Caco-2 (cell line): ENCODE results near the gene SYNPO2. TPM values are rescaled to one million over a fixed set of nuclear protein-coding genes. Genes with fewer than 3 reads are reported as not detected.

Experiments
- BruUV-seq: library from RNA; stranded (reverse); fragments of 400-500 nt; replicated peaks from 2 replicates; lab custom pipeline; 2021; lab: Mats Ljungman, UMichigan
- CTCF ChIA-PET: fragments of 300-600 bp; sonication (Branson Sonifier 250); formaldehyde crosslinking; loops from one replicate; lab custom pipeline; 2022; ENCODE audit warnings: antibody characterized with exemption; lab: Charles Lee
- POLR2A ChIA-PET: fragments of 300-600 bp; sonication (Branson Sonifier 250); formaldehyde crosslinking; loops from one replicate; lab custom pipeline; 2022; ENCODE audit warnings: antibody characterized with exemption; lab: Charles Lee
- DNase-seq, 2 experiments: peaks; one replicate each; pipeline versions ENCODE4 v3.0.0 to v3.0.0-alpha.2; 2020 to 2022
- H3K27me3 ChIP-seq: replicated peaks from 2 replicates; pipeline ENCODE4 v1.6.0; 2011; ENCODE audit warnings: low read length; ENCODE audit not compliant: control insufficient read depth, insufficient read depth
- H3K36me3 ChIP-seq: 2 replicates; pipeline ENCODE4 v1.5.1; 2011; ENCODE audit warnings: low read length; ENCODE audit not compliant: control insufficient read depth, insufficient read depth
- H3K4me1 ChIP-seq: fragments of 250-450 bp; sonication (Bioruptor Pico); 2 replicates; pipeline ENCODE4 v1.5.1; 2020; ENCODE audit warnings: mild to moderate bottlenecking
- H3K4me3 ChIP-seq: 2 replicates; pipeline ENCODE4 v1.5.1; 2011; ENCODE audit warnings: low read depth, mild to moderate bottlenecking, control low read depth, low read length
- H3K9me3 ChIP-seq: fragments of 250-450 bp; sonication (Bioruptor Pico); 2 replicates; pipeline ENCODE4 v1.5.1; 2020; ENCODE audit warnings: mild to moderate bottlenecking, moderate library complexity
- H3K27ac Mint-ChIP-seq: one replicate; pipeline ENCODE4 v1.8.0; 2022; ENCODE audit warnings: mixed read lengths; ENCODE audit not compliant: unreplicated experiment
- H3K27me3 Mint-ChIP-seq: one replicate; pipeline ENCODE4 v1.8.0; 2022; ENCODE audit warnings: mixed read lengths; ENCODE audit not compliant: insufficient read depth, unreplicated experiment
- H3K36me3 Mint-ChIP-seq: one replicate; pipeline ENCODE4 v1.8.0; 2022; ENCODE audit warnings: mild to moderate bottlenecking, mixed read lengths; ENCODE audit not compliant: insufficient read depth, unreplicated experiment
- H3K4me1 Mint-ChIP-seq: one replicate; pipeline ENCODE4 v1.8.0; 2022; ENCODE audit warnings: low read depth, mixed read lengths; ENCODE audit not compliant: unreplicated experiment
- H3K4me3 Mint-ChIP-seq: one replicate; pipeline ENCODE4 v1.8.0; 2022; ENCODE audit warnings: mild to moderate bottlenecking, moderate library complexity, mixed read lengths; ENCODE audit not compliant: unreplicated experiment
- H3K9me3 Mint-ChIP-seq: one replicate; pipeline ENCODE4 v1.8.0; 2022; ENCODE audit warnings: mixed read lengths; ENCODE audit not compliant: unreplicated experiment
- CTCF ChIP-seq, 2 experiments: fragments of 200-600 bp in 1 of 2; IDR thresholded peaks; 1 replicate in 1 of 2; 2 replicates in 1 of 2; pipeline versions ENCODE4 v1.5.1 to v1.8.0; 2011 to 2022; ENCODE audit warnings: antibody characterized with exemption in 1 of 2, control low read depth in 1 of 2, inconsistent platforms in 1 of 2, low read depth in 1 of 2, low read length in 1 of 2, mild to moderate bottlenecking in 1 of 2, moderate library complexity in 1 of 2; ENCODE audit not compliant: insufficient read depth in 1 of 2, severe bottlenecking in 1 of 2, unreplicated experiment in 1 of 2
- intact Hi-C: fragments of 100-400 bp; cut with micrococcal nuclease; formaldehyde crosslinking; loops from one replicate; pipeline ENCODE4 v1.10.0; 2022; ENCODE audit not compliant: unreplicated experiment
- total RNA-seq: library from RNA; stranded (reverse); gene quantifications from 2 replicates; pipeline ENCODE4 v1.2.3, GENCODE V29; 2022

Gene SYNPO2
- total RNA-seq, 1 experiment from 2014 or later = 0.16 TPM

DNA sequence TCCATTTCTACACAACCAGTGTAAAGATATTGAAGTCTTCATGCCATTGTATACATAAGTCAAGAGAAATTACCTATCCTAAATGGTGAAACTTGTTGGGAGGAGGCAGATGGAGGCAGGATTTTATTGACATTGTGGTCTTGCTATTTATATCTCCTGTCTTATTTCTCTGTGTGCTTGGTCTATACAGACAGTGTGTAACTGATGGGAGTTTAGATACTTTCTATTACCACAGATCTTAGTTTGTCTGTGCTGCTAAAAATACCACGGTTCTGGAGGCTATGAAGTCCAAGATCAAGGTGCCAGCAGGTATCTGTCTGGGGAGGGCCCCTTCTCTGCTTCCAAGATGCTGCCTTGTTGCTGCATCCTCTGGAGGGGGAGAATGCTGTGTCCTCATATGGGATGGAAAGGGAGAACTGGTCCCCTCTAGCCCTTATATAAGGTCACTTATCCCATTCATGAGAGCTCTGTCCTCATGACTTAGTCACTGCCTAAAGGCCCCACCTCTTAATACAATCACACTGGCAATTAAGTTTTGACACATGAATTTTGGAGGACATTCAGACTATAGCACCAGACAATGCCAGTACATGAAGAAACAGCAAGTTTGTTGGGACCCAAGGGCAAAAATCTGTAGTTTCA, 62.4 kb downstream of the SYNPO2 start:
- Histone ChIP-seq H3K4me1 (no peaks in the 10 kb centered on the region), H3K4me3 (no peak overlapping the region), H3K27me3 (no peaks in the 10 kb centered on the region), H3K9me3 (no peaks in the 10 kb centered on the region), H3K36me3 (no peaks in the 10 kb centered on the region)
- no peaks in the 10 kb centered on the region for H3K9me3 Mint-ChIP-seq
- no peaks in the 10 kb centered on the region for H3K36me3 Mint-ChIP-seq
- no TSS peak for BruUV-seq
- DNase-seq = no peak
- no peak overlapping the region for H3K4me3 Mint-ChIP-seq
- TF ChIP-seq CTCF (IDR thresholded peaks at IDR 0.05; ENCODE audit: insufficient read depth in 1 of 2, low read depth in 1 of 2, low read length in 1 of 2, severe bottlenecking in 1 of 2, unreplicated experiment in 1 of 2) = no peak
- H3K27ac Mint-ChIP-seq = no peak overlapping the region
- intact Hi-C loops = no loop called here
- peaks cover 17% of the 10 kb centered on the region for H3K27me3 Mint-ChIP-seq
- ChIA-PET CTCF (no interaction called here), POLR2A (no interaction called here)
- H3K4me1 Mint-ChIP-seq = no peaks in the 10 kb centered on the region

DNA sequence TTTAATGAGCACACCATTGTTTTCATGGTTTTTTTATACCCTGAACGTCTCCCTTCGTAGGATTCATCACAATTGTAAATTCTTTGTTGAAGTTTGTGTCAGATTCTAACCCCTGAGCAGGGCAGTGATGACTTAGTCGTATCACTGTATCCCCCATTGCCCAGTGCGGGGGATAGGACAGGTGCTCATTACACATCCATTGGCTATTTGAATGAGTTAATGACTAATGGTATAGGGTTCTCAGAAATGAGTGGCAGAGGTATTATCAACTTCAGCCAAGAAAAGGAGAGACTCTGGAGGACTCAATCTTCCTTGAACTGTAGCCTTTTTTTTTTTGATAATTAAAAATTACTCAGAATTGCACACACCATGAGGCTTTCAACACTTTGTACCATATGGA, 64.6 kb downstream of the SYNPO2 start:
- Mint-ChIP-seq H3K9me3 (no peaks in the 10 kb centered on the region), H3K4me3 (no peak overlapping the region), H3K27ac (no peak overlapping the region), H3K4me1 (no peaks in the 10 kb centered on the region), H3K36me3 (no peaks in the 10 kb centered on the region), H3K27me3 (peaks cover 9% of the 10 kb centered on the region)
- intact Hi-C loops = no loop called here
- no peak for DNase-seq
- Histone ChIP-seq H3K4me3 (no peak overlapping the region), H3K27me3 (no peaks in the 10 kb centered on the region), H3K4me1 (no peaks in the 10 kb centered on the region), H3K9me3 (no peaks in the 10 kb centered on the region), H3K36me3 (no peaks in the 10 kb centered on the region)
- no TSS peak for BruUV-seq
- CTCF ChIA-PET = no interaction called here
- POLR2A ChIA-PET = no interaction called here
- no peak for TF ChIP-seq CTCF (IDR thresholded peaks at IDR 0.05; ENCODE audit: insufficient read depth in 1 of 2, low read depth in 1 of 2, low read length in 1 of 2, severe bottlenecking in 1 of 2, unreplicated experiment in 1 of 2)

GRCh38 chr4:118954246-118954645, 65.6 kb downstream of the SYNPO2 start:
- no TSS peak for BruUV-seq
- intact Hi-C loops = no loop called here
- Histone ChIP-seq H3K9me3 (no peaks in the 10 kb centered on the region), H3K27me3 (no peaks in the 10 kb centered on the region), H3K4me3 (no peak overlapping the region), H3K4me1 (no peaks in the 10 kb centered on the region), H3K36me3 (no peaks in the 10 kb centered on the region)
- Mint-ChIP-seq H3K9me3 (no peaks in the 10 kb centered on the region), H3K27ac (no peak overlapping the region), H3K4me1 (no peaks in the 10 kb centered on the region), H3K4me3 (no peak overlapping the region), H3K27me3 (peaks cover 8% of the 10 kb centered on the region), H3K36me3 (no peaks in the 10 kb centered on the region)
- CTCF ChIA-PET = no interaction called here
- POLR2A ChIA-PET = no interaction called here
- TF ChIP-seq CTCF (IDR thresholded peaks at IDR 0.05; ENCODE audit: insufficient read depth in 1 of 2, low read depth in 1 of 2, low read length in 1 of 2, severe bottlenecking in 1 of 2, unreplicated experiment in 1 of 2) = no peak
- no peak for DNase-seq
